Mononuclear cell (primary cell): ENCODE measurements around the gene SEMA5B. TPM values are rescaled to one million over a fixed set of nuclear protein-coding genes. Genes with fewer than 3 reads are reported as not detected.

Source experiments
- H3K27me3 ChIP-seq: 2 replicates; pipeline ENCODE4 v1.6.0; 2011; ENCODE audit warnings: low read length, control low read depth; ENCODE audit not compliant: insufficient read depth
- H3K4me1 ChIP-seq: 2 replicates; pipeline ENCODE4 v1.5.1; 2011; ENCODE audit warnings: mild to moderate bottlenecking, low read length, control low read depth; ENCODE audit not compliant: insufficient read depth
- H3K4me3 ChIP-seq: 2 replicates; pipeline ENCODE4 v1.5.1; 2011; ENCODE audit warnings: mild to moderate bottlenecking, low read length, moderate library complexity
- H3K9me3 ChIP-seq: 2 replicates; pipeline ENCODE4 v1.5.1; 2011; ENCODE audit warnings: low read depth, mild to moderate bottlenecking, control low read depth, low read length
- total RNA-seq: library from RNA; depleted of rRNA; stranded (reverse); fragments of >200 nt; gene quantifications from one replicate; pipeline ENCODE4 v1.2.3, GENCODE V29; 2012

The SEMA5B gene
- total RNA-seq, 1 donor = not detected

DNA sequence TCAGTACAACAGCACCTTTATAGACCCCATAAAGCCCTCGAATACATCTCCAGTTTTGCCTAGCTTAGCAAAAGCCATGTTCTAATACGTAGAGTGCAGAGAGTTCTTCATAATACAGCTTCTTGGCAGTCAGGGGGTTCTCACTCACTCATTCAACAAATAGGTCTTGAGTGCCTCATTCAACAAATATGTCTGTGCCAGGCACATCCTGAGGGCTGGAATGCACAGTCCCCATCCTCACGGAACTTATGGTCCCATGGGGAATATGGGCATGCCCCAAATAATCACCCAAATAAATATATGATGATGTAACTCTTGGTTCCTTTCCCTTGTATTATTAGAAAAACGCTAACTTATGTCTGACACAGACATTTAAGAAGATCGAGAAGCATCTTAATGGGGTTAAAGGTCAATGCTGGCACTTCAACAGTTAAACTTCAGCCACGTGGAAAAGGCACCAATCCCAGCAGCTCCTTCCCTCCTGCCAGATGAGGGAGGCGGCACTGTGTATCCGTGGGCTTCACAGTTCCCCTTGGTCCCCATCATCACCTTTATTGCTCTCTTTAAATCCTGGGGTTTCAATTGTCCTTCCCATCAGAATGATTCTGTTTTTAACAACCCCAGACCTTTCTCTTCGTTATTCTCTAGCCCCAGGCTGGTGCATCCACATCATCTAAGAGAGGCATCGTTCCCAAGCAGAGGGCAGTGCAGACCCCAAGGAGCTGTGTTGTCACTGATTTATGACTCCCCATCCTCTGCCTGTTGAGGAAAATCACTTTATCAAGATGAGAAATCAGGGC lies 18.9 kb upstream of the SEMA5B start:
- Histone ChIP-seq H3K9me3 (no peaks in the 10 kb centered on the region), H3K27me3 (no peaks in the 10 kb centered on the region), H3K4me3 (no peak overlapping the region), H3K4me1 (no peaks in the 10 kb centered on the region)

DNA sequence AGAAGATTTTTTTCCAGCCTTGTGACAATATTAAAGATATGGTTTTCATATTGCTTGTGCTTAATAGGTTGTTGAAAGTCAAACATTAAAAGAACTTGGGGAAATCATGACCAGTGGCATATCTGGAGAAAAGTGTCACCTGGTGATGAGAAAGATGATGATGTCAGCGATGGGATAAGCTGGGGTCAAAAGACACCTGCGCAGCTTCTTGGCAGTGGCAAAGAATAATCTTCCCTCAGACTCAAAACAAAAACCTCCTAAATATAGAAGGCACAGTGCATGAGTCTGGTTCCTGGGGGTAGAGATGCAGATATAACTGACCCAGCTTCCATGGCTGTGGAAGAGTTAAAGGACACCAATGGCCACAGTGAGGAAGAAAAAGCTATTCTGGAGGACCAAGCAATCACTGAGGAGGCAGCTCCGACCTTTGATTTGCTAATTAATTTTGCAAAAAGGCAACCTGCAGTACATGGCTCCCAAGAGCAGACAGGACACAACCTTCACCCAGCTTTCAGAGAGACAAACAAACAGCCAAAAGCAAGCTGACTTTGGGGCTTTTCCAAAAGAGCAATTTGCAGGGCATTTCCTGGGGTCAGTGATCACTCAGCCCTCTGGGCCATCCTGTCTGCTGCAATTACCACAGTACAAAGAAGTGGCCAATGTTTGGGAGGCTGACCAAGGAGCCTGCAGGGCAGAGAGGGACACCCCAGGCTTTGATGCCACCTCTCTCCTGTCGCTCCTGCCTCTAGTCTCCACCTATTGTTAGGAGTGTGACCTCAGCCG lies 17.6 kb upstream of the SEMA5B start:
- H3K9me3 ChIP-seq = no peaks in the 10 kb centered on the region
- H3K27me3 ChIP-seq = no peaks in the 10 kb centered on the region
- no peak overlapping the region for H3K4me3 ChIP-seq
- H3K4me1 ChIP-seq = no peaks in the 10 kb centered on the region

DNA sequence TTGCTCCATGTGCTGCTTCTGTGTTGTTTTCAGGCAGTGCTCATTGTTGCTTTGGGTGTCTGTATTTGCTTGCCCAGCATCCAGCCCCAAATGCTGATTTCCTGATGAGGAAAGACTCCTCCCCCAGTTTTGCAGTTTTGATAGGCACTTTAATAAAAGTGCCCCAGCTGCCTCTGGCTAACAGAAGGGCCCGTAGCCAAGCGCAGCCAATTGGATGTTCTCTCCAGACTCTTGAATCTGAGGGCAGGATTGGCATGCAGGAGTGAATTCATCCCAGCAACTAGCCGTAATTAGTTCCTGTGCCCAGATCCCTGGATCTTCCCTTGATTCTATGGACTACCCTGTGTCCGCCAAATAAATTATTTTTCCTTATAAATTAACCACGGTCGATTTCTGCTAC lies 14.8 kb upstream of the SEMA5B start:
- Histone ChIP-seq H3K27me3 (no peaks in the 10 kb centered on the region), H3K9me3 (no peaks in the 10 kb centered on the region), H3K4me1 (no peaks in the 10 kb centered on the region), H3K4me3 (no peak overlapping the region)

DNA sequence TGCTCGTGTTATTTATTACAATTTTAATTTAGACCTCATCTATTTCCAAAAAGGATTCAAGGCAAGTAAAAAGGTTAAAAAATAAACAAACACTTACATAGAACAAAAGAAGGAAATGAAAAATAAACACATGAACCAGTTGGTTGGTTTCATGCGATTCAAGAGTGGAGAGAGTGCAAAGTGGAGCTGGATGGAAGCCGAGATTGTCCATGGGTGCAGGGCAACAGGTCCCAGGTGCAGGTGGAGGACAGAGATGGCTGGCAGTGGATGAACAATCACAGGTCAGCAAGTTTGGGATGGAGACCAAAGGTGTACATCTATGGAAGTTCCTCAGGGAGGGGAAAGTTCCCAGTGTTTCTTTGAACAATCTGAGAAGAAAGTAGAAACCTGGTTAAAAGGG lies 11.6 kb upstream of the SEMA5B start:
- no peaks in the 10 kb centered on the region for H3K9me3 ChIP-seq
- H3K4me3 ChIP-seq = no peak overlapping the region
- peaks cover 3% of the 10 kb centered on the region for H3K27me3 ChIP-seq
- peaks cover 15% of the 10 kb centered on the region for H3K4me1 ChIP-seq

DNA sequence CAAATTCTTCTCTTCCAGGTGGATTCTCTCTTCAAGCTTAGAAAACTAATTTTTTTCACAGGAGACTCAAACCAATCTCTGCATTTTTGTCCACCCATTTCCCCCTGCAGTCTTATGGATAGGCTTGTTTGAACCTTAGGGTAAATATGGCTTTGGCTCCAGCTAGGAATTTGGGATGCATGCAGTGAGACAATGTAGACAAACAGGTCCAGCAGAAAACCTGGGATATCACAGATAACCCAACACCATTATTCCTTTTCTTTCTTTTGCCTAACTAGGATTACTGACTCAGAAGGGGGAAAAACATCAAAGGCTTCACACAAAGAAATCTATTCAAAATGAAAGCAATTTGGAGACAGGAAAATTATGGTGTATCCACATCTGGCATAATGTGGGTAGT lies 11.2 kb upstream of the SEMA5B start:
- Histone ChIP-seq H3K27me3 (peaks cover 5% of the 10 kb centered on the region), H3K4me1 (peaks cover 15% of the 10 kb centered on the region), H3K4me3 (no peak overlapping the region), H3K9me3 (no peaks in the 10 kb centered on the region)

DNA sequence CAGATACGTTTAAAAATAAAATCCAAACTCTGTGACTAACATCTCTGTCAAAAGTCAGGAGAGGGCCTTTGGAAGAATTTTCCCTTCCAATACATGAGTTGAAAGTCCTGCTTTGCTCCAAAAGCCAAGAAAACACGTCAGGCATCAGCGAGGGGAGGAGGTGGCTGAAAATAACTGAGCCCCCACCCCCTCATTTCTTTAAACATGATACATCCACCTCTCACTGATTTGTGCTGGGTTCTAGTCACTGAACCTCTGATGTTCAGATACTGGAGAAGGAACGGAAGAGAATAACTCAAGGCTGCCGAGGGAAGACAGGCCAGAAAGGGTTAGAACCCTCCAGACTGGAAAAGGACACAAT lies 9.4 kb upstream of the SEMA5B start:
- Histone ChIP-seq H3K27me3 (peaks cover 6% of the 10 kb centered on the region), H3K9me3 (no peaks in the 10 kb centered on the region), H3K4me3 (no peak overlapping the region), H3K4me1 (peaks cover 15% of the 10 kb centered on the region)

DNA sequence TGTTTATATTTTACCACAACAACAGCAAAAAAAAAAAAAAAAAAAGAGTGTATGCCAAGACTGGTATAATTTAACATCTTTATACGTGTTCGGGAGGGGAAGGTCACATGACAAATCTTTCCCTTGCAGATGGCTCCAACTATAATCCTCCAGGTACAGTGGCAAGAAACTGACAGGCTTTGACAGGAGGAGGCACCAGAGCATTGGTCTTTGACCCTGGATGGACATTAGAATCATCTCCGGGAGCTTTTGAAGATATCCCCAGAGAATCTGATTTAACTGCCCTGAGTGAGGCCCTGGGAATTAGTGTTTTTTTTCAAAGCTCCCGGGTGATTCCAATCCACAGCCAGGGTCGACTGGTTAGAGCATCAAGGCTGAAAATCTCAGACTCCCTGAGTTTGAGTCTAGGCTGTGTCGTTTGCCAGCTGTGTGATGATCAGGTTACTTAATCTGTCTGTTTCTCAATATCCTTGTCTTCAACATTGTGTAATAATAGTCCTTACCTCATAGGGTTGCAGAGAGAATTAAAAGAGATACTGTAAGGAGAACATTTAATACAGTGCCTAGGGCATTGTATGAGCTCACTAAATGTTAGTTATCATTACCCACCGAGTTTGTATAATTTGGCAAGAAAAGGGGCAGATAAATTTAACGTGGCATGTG lies 8.9 kb upstream of the SEMA5B start:
- peaks cover 15% of the 10 kb centered on the region for H3K4me1 ChIP-seq
- no peak overlapping the region for H3K4me3 ChIP-seq
- H3K27me3 ChIP-seq = peaks cover 11% of the 10 kb centered on the region
- H3K9me3 ChIP-seq = no peaks in the 10 kb centered on the region

DNA sequence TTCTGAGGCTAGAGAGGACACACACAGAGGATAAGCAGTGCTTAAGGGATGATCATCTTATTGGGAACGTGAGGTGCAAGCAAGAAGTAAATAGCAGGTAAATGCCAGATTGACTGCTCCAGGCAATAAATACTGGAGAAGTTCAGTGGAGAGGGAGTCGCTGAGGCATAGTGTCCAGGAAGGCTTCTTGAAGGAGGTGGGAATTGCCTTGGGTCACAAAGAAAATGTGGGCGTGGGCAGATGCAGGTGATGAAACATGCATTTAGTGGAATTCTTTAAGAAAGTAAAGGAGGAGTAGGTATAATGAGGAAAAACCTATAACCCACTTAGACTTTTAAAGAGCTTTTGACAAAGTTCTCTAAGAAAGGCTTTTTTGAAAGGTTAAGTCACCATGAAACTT lies 7.4 kb upstream of the SEMA5B start:
- peaks cover 25% of the 10 kb centered on the region for H3K27me3 ChIP-seq
- no peaks in the 10 kb centered on the region for H3K9me3 ChIP-seq
- peaks cover 15% of the 10 kb centered on the region for H3K4me1 ChIP-seq
- H3K4me3 ChIP-seq = no peak overlapping the region

DNA sequence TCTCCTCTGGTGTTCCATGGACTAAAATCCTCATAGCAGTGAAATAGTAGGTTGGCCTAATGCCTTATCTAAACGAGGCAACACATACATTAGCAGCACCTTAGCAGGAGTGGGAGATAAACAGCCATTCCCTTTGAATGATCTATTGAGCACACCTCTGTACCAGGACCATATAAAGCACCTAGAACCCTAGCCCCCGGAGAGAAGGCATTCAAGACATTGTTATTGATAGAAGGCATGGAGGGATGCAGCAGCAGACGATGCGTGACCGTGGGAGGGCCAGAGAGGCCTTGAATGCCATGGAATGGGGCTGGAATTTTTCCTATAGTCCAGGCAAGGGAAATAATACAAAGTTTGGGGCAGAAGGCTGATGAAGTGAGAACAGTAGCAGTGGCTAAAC lies 6.6 kb upstream of the SEMA5B start:
- Histone ChIP-seq H3K4me3 (no peak overlapping the region), H3K4me1 (peaks cover 15% of the 10 kb centered on the region), H3K27me3 (peaks cover 34% of the 10 kb centered on the region), H3K9me3 (no peaks in the 10 kb centered on the region)

DNA sequence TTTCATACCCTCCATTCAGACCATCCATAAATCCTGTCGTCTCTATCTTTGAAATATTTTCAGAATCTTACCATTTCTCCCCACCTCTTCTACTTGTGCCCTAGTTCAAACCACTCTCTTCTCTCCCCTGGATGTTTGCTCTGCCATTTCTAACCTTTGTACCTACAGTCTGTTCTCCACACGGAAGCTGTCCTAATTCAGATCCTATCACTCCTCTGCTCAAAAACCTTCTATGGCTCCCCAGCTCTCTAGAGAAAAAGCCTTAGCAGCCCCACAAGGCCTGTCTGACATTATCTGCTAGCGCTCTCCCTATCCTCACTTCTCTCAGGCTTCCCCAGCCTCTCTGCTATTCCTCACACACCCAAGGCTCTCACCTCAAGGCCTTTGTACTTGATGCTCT lies 4.5 kb upstream of the SEMA5B start:
- Histone ChIP-seq H3K4me3 (no peak overlapping the region), H3K27me3 (peaks cover 54% of the 10 kb centered on the region), H3K4me1 (peaks cover 27% of the 10 kb centered on the region), H3K9me3 (no peaks in the 10 kb centered on the region)

DNA sequence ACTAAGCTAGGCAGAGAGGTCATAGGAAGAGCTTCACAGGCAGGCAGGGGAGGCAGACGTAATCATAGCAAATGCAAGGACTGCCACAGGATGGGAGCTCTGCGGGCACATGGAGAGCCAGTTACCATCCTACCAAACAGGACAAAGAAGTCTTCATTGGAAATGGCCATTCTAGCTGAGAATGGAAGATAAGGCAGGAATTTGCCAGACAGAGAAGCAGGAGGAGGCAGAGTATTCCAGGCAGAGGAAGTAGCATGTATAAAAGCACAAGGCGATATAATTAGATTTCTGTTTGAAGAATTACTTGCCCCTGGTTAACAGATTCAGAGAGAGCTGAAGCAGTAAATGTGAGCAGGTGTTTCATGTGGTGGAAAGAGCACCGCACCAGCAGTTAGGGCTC lies 3.5 kb upstream of the SEMA5B start:
- Histone ChIP-seq H3K9me3 (no peaks in the 10 kb centered on the region), H3K4me3 (no peak overlapping the region), H3K4me1 (peaks cover 24% of the 10 kb centered on the region), H3K27me3 (peaks cover 61% of the 10 kb centered on the region)

DNA sequence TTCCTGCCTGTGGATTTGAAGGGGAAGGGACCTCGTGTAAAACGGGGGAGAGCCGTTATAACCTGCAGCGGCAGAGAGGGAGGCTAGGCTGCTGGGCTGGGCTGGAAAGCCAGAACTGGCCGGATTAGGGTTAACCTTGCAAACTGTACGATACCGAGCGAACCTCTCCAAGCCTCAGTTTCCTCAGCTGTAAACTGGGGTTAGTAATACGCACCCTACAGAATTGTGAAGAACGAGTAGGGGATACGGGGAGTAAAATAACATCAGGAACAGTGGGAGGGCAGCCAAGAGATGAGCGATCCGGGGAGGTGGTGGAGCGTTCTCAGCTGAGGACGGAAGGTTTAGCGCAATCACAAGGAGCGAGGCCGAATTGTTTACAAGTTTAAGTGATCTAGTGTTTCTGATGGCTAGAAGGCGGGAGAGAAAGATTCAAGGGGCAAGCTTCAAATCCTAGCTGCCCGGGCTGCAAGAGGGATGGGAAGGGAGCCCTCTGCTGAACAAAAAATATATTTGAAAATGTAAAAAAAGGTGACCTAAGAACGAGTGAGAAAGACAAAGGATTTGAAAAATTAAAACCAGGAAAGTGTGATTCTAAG lies 768 bp upstream of the SEMA5B start:
- Histone ChIP-seq H3K4me1 (peaks cover 22% of the 10 kb centered on the region), H3K4me3 (peak overlapping the region; percentile 5), H3K9me3 (no peaks in the 10 kb centered on the region), H3K27me3 (peaks cover 84% of the 10 kb centered on the region)

DNA sequence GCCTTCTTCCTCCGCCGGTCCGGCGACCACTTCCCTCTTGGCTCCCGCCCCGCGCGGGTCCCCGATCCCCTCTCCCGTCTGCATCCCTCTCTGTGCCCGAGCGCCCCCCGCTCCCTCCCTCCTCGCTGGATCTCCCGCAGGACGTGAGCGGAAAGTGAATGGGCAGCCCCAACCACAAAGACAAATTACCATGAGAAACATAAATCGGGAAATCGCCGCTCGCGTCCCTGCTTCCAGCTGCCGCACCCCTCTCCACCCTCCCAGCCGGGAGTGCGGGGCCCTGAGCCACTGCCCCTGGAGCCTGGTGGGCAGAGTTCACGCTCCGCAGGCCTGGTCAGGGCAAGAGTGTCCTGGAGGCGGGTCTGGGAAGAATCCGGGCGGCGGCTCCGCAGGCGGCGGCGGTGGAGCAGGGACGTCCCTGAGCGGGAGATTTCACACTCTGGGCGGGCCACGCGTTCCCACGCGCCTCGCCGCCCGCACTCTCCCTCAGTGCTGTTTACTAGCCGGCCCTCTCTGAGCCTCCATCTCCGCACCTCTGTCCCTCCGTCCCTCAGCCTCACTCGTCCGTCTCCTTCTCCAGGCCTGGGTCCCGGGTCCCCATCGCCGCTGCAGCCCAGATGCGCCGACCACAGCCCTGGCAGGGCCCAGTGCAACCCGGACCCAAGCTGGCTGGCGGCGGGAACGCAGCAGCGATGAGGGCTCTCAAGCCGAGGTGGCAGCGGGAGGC lies 835 bp downstream of the SEMA5B start:
- Histone ChIP-seq H3K9me3 (no peaks in the 10 kb centered on the region), H3K27me3 (peaks cover 88% of the 10 kb centered on the region), H3K4me3 (no peak overlapping the region), H3K4me1 (peaks cover 22% of the 10 kb centered on the region)

DNA sequence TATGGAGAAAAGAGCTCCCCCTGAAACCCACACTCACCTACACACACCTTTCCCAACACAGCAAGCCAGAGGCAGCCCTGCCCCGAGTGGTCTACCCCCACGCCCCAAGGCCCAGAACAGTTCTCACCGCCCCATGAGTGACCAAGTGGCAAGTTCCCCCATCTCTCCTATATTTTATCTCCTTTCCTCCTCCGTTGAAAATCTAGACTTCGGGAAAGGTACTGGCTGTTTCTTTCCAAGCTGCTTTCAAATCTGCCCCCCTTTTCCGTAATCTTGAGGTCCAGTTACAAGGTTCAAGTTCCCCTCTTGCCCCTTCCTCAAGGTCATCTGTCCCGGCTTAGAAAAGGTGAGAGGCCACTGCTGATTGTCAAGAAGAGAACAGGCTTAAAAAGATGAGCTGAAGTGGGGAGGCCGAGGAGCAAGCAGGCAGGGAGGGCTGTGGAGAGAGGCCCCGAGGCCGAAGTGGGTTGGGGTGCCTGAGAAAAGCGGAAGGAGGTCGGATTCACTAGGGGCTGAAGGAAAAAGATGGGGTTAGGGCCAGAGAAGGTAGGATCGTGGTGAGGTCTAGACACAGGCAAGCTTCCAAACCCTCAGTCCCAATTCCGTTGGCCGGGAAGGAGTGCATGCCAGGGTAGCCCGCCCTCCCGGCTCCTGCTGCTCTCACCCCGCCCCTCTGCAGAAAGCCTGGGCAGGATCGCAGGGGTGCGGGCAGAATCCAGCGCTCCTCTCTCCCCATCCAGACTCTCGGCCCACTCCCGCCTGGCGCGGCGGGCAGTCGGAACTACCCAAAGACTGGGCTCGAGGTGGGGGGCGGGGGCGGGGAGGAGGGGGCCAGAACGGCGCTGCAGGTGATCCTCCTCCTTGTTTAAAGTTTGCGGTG lies 1.7 kb downstream of the SEMA5B start:
- H3K4me1 ChIP-seq = peaks cover 22% of the 10 kb centered on the region
- H3K27me3 ChIP-seq = peaks cover 82% of the 10 kb centered on the region
- no peaks in the 10 kb centered on the region for H3K9me3 ChIP-seq
- H3K4me3 ChIP-seq = no peak overlapping the region
